Dedifferentiated amniotic fluid mesenchymal stem cell (primary cell): Measurements from ENCODE around the gene DNAAF5.

Experiments
- DNase-seq: peaks from one replicate; pipeline ENCODE4 v3.0.0-alpha.2; 2016; ENCODE audit errors: extremely low spot score

DNAAF5 gene

DNA sequence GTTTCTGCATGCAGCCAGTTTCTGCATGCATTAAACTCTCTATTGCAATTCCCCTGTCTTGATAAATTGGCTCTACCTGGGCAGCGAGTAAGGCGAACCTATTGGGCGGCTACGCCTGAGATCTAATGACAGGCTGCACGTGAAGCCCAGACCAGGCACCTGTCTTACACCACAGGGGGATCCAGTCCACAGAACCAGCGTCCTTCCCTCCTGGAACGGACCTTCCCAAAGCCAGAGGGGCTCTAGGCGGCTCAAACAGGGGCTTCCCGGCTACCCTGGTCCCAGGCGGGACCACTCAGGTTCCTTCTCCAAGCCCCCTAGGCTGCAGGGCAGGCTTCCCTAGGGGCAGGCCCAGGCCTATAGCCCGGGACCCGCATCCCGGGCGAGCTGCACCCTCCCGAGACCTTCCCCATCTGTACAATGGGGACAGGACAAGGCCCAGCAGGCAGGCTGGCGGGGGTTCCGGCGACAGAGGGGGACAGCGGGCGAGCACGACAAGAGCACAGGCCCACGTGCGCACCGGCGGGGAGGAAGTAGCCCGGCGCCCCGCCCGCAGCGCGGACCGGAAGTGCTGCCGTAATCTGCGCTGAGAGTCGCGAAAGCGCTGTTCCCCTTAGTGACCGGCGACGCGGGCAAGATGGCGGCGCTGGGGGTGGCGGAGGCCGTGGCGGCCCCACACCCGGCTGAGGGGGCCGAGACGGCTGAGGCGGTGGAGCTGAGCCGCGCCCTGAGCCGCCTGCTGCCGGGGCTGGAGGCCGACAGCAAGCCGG, at the start of gene DNAAF5:
Gene DNAAF5, plus strand, starts transcription at position 616 of the 770 bp plus-strand sequence. Its CDS starts 22 bp downstream, at position 638.
- peak; percentile 76 for DNase-seq

GRCh38 chr7:676972-677385, 49.5 kb upstream of the DNAAF5 start:
- DNase-seq: no peak

- no peak for DNase-seq
Measured at GRCh38 chr7:680411-681127, 45.9 kb upstream of the DNAAF5 start.

DNA sequence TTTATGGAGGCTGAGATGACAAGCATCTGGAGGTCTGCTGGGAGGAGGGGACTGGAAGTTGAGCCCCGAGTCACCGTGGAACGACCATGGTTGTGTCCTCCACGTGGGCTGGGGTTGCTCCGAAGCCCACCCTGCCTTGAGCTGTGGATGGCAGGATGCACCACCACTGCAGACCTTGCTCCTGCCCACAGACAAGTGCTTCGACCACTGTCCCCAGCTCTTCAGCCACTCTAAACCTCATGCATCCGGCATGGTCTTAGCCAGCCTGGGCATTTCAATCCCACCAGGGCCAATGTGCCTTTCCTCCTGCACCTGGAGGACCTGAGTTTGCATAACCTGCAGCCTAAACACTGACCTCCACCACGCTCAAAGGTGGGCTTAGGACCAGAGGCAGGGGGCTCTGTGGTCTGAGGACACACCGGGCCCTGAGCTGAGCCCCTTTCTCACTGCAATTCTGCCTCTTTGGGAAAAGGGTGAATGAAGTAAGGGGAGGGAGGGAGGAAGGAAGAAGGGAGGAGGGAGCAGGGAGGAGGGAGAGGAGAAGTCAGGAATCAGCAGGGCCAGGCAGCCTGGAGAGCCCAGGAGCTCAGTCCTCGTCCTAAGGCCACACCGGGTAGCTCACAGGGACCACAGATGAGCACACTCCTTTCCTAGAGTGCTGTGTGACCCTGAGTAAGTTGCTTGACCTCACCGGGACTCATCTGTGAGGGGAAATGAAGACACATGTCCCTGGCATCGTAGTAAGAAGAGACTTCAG, 44.8 kb upstream of the DNAAF5 start:
- DNase-seq: no peak

- no peak for DNase-seq
Measured at GRCh38 chr7:682810-683209, 43.7 kb upstream of the DNAAF5 start.

- DNase-seq: no peak
Measured at GRCh38 chr7:683526-684205, 42.8 kb upstream of the DNAAF5 start.

DNA sequence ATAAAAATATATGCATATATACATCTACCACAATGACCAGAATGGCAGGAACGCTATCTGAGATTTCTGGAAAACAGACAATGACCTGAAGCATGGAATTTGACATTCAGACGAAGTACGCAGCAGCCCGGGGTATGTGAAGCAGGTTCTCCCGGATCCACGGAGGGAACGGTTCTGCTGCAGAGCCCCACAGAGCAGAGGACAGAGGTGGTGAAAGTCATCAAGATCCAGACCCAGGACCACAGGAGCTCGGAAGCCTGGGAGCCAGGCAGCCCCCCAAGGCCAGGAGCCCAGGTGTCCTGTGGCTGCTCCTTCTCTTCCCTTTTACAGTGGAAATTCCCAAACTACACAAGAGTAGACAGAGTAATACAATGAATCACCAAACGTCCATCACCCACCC, 42.1 kb upstream of the DNAAF5 start:
- DNase-seq: no peak

DNA sequence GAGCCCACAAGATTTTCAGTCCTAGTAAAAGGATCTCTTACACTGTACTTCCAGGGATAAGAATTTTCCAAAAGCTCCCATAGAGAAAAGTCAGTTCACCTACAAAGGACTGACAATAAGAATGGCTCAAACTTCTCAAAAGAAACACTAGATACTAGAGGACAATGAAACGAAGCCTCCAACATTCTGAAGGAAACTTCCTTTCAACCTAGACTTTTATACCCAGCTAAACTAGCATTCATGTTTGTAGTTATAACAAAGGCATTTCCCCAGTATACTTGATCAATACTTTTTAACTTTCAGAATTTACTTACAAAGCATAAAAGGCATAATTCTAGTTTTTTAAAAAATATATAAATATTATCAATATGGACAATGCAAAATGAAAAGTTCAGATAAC, 41.0 kb upstream of the DNAAF5 start:
- DNase-seq: no peak

DNA sequence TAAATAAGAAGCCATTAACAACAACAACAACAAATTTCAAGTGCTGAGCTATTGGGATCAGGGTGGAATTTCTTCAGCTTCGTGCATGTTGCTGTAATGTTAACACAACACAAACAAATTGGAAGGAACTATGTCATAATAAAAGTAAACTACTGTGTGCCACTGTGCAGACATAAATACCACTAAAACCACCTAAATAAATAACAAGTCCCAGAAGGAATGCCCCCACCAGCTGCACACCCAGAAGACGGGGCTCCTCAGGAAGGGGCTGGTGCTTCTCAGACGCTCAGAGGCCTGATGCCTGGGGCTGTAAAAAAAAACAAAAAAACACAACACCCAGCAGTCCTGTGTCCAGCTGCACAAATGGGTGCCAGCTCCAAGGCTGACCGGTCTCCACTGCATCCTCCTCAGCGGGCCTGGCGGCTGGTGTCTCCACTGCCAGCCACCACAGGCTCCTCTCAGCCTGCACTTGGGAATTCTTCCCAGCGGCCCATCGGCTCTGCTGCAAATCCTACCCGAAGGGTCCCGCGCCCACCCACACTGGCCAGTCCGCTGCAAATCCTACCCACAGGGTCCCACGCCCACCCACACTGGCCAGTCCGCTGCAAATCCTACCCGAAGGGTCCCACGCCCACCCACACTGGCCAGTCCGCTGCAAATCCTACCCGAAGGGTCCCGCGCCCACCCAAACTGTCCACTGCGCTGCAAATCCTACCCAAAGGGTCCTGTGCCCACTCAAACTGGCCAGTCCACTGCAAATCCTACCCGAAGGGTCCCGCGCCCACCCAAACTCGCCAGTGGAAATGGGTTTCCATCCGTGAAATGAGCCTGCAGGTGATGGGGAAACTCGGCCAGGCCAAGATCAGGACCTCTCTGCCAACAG, 35.8 kb upstream of the DNAAF5 start:
- DNase-seq: no peak

DNA sequence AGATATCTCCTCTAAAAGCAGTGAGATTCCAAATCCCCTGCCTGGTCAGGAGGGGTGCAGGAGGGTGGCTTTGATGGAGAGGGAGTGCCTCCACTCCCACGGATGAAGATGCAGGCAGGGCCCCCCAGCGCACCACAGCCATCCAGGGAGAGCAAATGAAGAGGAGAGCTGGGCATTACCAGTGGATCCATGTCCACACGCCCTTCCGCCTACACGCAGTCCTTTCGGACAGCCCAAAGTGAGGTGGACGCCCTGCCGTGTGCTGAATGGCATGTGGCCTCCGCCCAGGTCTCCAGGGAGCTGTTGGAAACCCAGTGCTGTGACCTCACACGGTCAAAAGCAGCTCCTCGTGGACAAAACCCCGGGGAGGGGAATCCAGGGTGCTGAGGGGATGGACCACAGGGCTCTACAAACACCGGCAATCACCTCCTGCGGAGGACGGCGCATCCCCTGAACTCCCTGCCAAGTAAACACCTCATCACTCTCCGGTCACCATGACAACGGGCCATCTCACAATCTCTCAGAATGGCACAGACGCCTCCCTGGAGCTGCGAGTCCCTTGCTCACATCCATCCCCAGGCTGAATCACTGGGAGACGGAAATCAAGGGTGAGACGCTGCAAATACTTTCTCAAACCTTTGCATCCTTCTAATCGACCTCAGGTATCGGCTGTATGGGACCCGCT, 35.0 kb upstream of the DNAAF5 start:
- no peak for DNase-seq

- no peak for DNase-seq
Measured at GRCh38 chr7:693280-693679, 33.2 kb upstream of the DNAAF5 start.

GRCh38 chr7:696426-696811, 30.1 kb upstream of the DNAAF5 start:
- DNase-seq: no peak

- no peak for DNase-seq
Measured at GRCh38 chr7:696812-697551, 29.5 kb upstream of the DNAAF5 start.

DNA sequence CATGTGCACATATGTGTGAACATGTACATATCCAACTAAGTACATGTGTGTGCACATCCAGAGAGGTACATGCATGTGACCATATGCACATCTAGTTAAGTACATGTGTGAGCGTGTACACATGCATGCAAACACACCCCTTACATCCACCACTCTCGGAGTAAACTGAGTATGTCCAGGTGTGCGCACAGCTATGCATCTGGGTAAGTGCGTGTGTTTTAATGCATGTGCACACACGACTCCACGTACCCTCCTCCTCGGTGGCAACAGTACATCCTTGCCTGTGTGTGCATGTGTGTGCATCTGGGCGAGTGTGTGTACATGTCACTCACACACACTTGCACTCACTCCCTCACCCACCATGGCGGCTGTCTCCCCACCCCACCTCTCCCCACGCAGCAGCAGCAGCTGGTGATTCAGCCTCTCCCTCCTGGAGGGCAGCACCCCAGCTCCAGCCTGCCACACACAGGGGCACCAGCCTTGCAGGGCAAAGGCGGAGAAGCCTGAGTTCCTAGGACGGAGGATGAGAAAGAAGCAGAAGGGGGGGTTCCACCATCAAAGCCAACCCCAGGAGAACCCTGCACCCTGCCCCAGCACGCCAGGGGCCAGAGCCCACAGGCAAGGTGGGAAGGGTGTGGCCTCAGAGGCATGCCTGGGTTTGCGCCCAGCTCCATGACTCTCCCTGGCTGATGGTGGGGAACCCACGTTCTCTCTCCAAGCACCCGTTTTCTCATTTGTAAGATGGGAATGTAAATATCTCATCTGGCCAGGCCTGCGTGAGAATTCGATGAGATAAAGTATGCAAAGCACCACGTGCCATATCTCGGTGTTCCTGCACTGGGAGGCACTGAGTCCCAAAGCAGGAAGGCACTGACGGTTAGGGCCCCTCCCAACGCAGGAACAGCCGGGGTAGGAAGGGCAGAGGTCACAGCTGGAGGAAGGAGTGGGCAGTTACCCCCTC, 27.7 kb upstream of the DNAAF5 start:
- no peak for DNase-seq

- DNase-seq: no peak
Measured at GRCh38 chr7:699476-700170, 26.9 kb upstream of the DNAAF5 start.

- no peak for DNase-seq
Measured at GRCh38 chr7:701086-701671, 25.3 kb upstream of the DNAAF5 start.

DNA sequence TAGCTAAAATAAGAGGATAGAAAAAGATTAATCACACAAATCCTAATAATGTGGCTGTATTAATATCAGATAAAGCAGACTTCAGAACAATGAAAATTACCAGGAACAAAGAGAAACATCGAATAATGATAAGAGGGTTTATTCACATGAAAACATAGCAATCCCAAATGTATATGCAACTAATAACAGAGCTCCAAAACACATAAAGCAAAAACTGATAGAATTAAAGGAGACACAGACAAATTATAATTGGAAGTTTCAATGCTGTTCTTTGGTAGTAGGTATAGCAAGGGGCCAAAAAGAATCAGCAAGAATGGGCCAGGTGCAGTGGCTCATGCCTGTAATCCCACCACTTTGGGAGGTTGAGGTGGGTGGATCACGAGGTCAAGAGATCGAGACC, 23.4 kb upstream of the DNAAF5 start:
- DNase-seq: no peak

GRCh38 chr7:706721-707120, 19.8 kb upstream of the DNAAF5 start:
- DNase-seq: no peak
